GM21723 (cell line): Measurements from ENCODE around the gene C12orf76.
"Not testable (repeated sequence)": the region's sequence is repeated elsewhere in the genome, so short reads cannot be mapped to it uniquely, and the experiment has no call there.

ENCODE experiments used
- ATAC-seq: cut with Tn5 transposase; IDR thresholded peaks from one replicate; pipeline ENCODE4 v1.9.1; 2021; ENCODE audit warnings: mild to moderate bottlenecking, moderate library complexity; ENCODE audit not compliant: unreplicated experiment

C12orf76 gene

GRCh38 chr12:110023059-110023980, 25.0 kb downstream of the C12orf76 start:
- no peak for ATAC-seq

- ATAC-seq, result no peak
Observed at GRCh38 chr12:110020956-110021355, 27.4 kb downstream of the C12orf76 start.

DNA sequence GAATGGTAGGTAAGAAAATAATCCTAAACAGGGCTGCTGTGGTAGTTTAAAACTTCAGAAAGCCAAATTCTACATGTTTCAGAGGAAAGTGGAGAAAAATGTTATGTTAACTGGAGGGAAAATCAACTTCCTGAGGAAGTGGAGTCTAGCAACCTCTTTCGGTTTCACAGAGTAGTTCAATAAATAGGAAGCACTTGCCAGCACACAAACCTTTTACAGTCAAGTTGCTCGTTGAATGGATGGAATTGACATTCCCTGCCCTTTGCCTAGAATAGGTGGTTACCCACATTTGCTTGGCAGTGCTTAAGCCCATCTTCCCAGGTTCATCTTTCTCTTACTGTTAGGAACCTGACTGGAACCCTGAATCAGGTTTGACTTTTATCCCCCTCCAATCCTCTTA, 33.2 kb downstream of the C12orf76 start:
- no peak for ATAC-seq

- ATAC-seq, result no peak
Observed at GRCh38 chr12:110012659-110013058, 35.7 kb downstream of the C12orf76 start.

DNA sequence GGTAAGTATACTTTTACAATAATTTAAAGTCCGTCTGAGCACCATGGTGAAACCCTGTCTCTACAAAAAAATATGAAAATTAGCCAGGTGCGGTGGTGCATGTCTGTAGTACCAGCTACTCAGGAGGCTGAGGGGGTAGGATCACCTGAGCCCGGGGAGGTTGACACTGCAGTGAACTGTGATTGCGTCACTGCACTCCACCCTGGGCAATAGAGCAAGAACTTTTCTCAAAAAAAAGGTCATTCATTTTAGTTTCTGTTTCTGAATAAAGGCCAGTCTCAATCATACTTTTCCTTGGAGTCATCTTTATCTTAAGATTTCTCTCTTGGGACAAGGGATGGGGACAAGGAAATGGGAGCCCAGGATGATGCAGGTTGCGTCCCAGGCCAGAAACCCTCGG, 36.2 kb downstream of the C12orf76 start:
- ATAC-seq, result peak; percentile 59

GRCh38 chr12:110010853-110011723, 37.2 kb downstream of the C12orf76 start:
- ATAC-seq, result no peak

DNA sequence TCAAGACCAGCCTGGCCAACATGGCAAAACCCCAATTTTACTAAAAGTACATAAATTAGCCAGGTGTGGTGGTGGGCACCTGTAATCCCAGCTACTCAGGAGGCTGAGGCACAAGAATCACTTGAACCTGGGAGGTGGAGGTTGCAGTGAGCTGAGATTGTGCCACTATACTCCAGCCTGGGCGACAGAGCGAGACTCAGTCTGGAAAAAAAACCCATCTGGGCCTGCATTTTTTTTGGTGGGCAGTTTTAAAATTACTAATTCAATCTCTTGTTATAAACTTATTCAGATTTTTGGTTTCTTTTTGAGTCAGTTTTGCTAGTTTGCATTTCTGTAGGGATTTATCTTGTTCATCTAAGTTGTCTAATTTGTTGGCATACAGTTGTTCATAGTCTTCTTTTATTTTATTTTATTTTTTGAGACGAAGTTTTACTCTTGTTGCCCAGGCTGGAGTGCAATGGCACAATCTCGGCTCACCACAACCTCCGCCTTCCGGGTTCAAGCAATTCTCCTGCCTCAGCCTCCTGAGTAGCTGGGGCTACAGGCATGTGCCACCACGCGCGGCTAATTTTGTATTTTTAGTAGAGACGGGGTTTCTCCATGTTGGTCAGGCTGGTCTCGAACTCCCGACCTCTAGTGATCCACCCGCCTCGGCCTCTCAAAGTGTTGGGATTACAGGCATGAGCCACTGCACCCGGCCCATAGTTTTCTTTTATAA, 39.5 kb downstream of the C12orf76 start:
- not testable (repeated sequence) for ATAC-seq

GRCh38 chr12:110007881-110008280, 40.4 kb downstream of the C12orf76 start:
- ATAC-seq, result no peak

DNA sequence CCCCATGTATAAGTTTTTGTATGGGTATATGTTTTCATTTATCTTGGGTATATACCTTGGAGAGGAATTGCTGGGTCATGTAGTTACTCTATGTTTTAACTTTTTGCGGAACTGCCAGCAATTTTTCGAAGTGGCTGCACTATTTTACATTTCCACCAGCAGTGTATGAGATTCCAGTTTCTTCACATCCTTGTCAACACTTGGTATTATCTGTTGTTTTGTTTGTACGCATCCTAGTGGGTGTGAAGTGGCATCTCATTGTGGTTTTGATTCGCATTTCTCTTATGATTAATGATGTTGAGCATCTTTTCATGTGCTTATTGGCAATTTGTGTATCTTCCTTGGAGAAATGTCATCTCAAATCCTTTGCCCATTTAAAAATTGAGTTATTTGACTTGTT, 42.2 kb downstream of the C12orf76 start:
- no peak for ATAC-seq

- peak; percentile 51 for ATAC-seq
Observed at GRCh38 chr12:110005319-110005973, 42.9 kb downstream of the C12orf76 start.

GRCh38 chr12:110004598-110004997, 43.7 kb downstream of the C12orf76 start:
- peak; percentile 66 for ATAC-seq

- no peak for ATAC-seq
Observed at GRCh38 chr12:110002676-110003515, 45.4 kb downstream of the C12orf76 start.

DNA sequence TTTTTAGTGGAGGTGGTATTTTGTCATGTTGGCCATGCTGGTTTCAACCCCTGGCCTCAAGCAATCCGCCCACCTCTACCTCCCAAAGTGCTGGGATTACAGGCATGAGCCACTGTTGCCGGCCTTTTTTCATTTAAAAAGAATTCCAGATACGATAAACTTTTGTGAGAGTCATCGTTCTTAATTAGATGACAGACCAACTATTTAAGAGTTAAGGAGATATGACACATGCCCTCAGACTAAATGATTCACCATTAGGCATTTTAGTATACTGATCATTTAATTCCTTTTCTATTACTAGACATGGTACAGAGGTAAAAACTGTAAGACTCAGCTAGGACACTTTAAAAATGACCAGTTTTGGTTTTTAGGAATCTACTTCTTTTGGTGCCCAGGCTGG, 46.7 kb downstream of the C12orf76 start:
- no peak for ATAC-seq

GRCh38 chr12:109999983-110000505, 48.3 kb downstream of the C12orf76 start:
- no peak for ATAC-seq

- ATAC-seq, result peak; percentile 0
Observed at GRCh38 chr12:109999649-109999971, 48.7 kb downstream of the C12orf76 start.

GRCh38 chr12:109998904-109999648, 49.2 kb downstream of the C12orf76 start, which contains the start of gene ANKRD13A:
ANKRD13A (plus strand) TSS chr12:109999430; CDS start chr12:109999689, 259 bp downstream.
- ATAC-seq, result peak; percentile 53

DNA sequence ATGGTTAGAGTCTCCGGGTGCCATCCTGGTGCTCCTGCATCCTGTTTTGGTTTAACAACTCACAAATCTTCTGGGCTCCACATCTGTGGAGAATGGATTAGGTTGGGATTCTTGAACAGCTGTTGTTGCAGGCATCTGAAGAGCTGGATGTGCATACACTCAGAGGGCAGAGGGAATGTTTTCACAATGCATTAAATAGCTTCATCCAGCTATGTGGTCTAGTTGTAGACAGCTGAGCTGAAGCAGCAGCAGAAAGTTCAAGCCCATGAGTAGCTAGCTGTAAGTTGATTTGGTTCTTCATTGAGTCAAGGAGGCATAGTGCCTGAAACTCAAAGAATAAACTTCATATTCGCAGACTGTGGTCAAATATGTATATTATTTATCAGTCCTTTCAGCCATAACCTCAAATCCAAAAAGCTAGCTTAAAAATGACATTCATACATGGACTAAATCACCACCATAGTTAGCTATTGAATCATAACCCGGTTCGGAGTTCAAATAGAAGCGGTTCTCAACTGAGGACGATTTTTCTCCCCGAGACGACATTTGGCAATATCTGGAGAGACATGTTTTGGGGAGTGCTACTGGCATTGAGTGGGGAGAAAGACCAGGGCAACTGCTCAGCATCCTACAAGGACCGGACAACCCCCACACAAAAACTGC, 50.0 kb downstream of the C12orf76 start:
- no peak for ATAC-seq

- ATAC-seq, result no peak
Observed at GRCh38 chr12:109997393-109997792, 50.9 kb downstream of the C12orf76 start.
